Measurements from ENCODE around the gene PODXL2.

DNA sequence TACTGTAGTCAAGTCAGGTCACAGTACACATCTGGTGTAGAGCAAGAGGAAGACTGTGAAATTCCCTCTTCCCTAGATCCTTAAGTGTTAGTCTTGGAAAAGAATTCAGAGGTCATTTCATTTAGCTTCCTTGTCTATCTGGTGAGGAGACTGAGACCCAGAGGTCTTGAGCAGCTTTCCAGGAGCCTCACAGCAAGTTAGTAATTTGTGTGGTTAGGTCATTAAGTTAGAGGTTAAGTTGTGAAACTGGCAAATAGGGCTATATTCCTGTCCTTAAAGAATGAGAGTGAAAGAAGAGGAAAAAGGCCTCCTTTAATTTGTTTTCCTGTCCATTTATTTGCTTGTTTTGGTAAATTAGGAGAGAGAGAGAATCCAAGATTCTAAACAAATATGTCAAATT lies 9.0 kb downstream of the PODXL2 start:
- TF ChIP-seq GATA3 (IDR thresholded peaks at IDR 0.05; ENCODE audit: low read depth, low read length) (no peak), GATA2 (IDR thresholded peaks at IDR 0.05; ENCODE audit: low read depth, low read length) (no peak)

Data from SH-SY5Y (cell line).